Stimulated activated CD4-positive, alpha-beta T cell treated with anti-CD3 and anti-CD28 coated beads, Interleukin-4, amount 100 ng/mL, for 24 hours (primary cell): ENCODE measurements around the gene FFAR2.
"Not testable (repeated sequence)": the region's sequence is repeated elsewhere in the genome, so short reads cannot be mapped to it uniquely, and the experiment has no call there.

Experiments used
- DNase-seq: peaks from one replicate; pipeline ENCODE4 v3.0.0-alpha.2; 2020

Gene FFAR2

DNA sequence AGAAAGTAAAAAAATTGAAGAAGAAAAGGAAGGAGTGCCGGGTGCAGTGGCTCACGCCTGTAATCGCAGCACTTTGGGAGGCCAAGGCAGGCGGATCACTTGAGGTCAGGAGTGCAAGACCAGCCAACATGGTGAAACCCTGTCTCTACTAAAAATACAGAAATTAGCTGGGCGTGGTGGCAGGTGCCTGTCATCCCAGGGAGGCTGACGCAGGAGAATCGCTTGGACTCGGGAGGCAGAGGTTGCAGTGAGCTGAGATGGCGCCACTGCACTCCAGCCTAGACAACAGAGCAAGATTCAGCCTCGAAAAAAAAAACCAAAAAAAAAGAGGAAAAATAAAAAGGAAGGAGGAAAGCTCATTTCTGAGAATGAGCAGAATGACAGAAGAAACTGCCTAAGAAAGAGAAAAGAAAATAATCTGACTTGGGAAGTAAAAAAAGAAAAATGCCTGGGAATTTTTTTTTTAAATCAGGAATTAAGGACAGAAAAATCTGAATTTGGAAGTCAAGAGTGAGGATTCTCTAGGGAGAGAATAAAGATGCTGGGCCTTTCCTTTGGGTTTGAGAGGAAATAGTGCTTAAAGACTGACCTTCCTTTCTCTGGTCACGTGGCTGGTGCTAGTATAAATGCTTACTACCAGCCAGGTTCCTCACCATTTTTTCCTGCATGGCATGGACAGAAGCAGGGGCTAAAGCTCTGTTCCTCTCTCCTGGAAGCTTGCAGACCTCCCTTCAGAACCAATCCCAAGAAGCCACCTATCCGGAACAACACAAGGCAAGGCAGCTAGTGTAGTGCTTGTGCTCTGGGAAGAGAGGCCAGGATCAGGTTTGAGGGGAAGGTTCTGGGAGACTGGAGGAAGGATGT lies at the start of gene FFAR2:
Gene FFAR2 (plus strand): TSS at position 652 of the 864 bp plus-strand sequence. CDS start 1,458 bp downstream, outside the sequence.
- no peak for DNase-seq

- DNase-seq, result no peak
Measured at GRCh38 chr19:35398570-35398969, 49.5 kb upstream of the FFAR2 start.

DNA sequence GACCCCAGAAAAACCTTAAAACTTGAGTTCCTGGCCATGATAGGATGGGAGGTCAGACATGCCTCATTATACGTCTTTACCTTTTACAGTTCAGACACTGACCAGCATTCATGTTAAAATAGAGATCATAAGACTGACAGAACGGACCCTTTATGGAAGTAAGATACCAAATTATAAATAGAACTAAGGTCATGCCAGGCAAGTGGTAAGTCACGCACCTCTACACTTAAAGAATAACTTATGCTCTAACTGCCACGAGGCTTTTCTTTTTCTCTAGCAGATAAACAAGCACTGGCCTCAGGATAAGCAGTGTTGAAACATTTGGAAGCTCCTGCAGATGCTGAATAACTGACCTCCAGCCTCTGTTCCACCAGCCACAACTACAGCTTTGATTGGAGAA lies 48.8 kb upstream of the FFAR2 start:
- DNase-seq, result no peak

GRCh38 chr19:35399948-35400772 lies 47.9 kb upstream of the FFAR2 start:
- DNase-seq, result no peak

DNA sequence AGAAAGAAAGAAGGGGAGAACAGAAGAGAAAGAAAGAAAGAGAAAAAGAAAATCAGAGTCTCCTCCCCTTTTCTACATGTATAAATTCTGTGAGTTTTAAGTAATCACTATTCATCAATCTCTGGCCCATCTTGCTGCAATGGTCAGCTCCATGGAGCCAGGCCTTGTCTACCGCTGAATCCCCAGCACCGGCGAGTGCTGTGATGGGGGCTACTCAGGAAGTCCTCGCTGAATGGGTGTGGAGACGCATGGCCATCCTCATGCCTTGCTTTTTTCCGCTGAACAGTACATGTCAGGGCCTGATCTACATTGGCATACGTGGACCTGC lies 47.3 kb upstream of the FFAR2 start:
- no peak for DNase-seq

- DNase-seq, result not testable (repeated sequence)
Measured at GRCh38 chr19:35401416-35401815, 46.6 kb upstream of the FFAR2 start.

DNA sequence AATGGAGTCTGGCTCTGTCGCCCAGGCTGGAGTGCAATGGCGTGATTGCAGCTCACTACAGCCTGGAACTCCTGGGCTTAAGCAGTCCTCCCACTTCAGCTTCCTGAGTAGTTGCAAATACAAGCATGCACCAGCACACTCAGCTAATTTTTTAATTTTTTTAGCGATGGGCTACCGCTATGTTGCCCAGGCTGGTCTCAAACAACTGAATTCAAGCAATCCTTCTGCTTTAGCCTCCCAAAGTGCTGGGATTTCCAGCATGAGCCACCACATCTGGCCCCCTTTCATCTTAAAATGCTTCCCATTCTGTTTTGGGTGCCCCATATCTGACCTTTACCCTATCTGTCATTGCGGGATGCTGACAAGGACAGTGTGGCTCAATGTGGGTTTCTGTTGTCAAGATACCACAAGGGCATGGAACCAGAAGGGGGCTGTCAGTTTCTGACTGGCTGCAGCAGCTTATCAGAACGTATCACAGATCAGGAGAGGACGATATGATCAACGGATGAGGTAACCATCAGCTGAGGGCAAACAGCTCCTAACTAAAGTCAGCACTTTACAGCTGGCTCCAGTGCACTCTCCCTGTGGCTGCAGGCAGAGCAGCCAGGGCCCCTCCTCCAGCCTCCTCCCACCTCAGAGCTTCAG lies 44.8 kb upstream of the FFAR2 start:
- DNase-seq, result peak; percentile 6

DNA sequence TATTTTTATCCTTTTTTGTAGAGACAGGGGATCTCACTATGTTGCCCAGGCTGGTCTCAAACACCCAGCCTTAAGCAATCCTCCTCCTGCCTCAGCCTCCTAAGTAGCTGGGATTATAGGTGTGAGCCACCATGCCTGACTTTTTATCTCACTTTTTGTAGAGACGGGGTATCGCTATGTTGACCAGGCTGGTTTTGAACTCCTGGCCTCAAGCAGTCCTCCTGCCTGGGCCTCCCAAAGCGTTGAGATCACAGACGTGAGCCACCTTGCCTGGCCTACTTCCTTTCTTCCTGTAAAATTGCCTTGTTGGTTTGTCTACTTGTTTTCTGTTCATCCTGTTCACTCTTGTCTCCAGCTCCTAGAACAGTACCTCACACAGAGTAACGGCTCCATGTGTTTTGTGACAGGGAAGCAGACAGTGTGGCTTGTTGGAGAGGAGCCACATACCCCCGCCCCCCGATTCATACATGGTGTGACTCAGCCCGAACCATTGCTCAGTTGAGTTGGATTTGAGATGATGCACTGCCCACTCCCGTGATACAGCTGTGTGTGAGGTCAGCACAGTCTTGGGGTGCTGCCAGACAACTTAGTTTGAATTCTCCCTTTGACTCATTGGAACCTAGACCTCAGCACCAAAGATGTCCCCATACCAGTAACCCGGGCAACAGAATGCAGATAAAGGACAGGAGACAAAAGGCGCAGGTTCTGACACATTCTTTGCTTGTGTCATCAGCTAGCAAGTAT lies 43.0 kb upstream of the FFAR2 start:
- peak; percentile 36 for DNase-seq

DNA sequence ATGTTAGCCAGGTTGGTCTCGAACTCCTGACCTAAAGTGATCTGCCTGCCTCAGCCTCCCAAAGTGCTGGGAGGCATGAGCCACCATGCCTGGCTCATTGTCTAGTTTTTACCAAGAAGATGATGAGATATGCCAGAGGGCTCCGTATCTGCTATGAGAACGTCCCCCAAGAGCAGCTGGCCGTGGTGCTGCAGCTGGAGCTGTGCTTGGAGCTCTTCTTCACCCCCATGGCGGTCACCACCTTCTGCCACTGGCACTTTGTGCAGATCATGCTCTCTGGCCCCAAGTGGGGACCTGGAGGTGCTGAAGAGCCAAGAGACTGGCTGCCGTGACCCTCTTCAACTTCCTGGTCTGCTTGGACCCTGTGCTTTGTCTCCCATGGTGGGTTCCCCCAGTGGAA lies 40.4 kb upstream of the FFAR2 start:
- DNase-seq, result no peak

- DNase-seq, result no peak
Measured at GRCh38 chr19:35408284-35409171, 39.5 kb upstream of the FFAR2 start.

GRCh38 chr19:35409191-35409590 lies 38.9 kb upstream of the FFAR2 start:
- DNase-seq, result no peak

- DNase-seq, result no peak
Measured at GRCh38 chr19:35410487-35410886, 37.6 kb upstream of the FFAR2 start.

GRCh38 chr19:35414442-35414841 lies 33.6 kb upstream of the FFAR2 start:
- no peak for DNase-seq

GRCh38 chr19:35416331-35416730 lies 31.7 kb upstream of the FFAR2 start:
- DNase-seq, result no peak

DNA sequence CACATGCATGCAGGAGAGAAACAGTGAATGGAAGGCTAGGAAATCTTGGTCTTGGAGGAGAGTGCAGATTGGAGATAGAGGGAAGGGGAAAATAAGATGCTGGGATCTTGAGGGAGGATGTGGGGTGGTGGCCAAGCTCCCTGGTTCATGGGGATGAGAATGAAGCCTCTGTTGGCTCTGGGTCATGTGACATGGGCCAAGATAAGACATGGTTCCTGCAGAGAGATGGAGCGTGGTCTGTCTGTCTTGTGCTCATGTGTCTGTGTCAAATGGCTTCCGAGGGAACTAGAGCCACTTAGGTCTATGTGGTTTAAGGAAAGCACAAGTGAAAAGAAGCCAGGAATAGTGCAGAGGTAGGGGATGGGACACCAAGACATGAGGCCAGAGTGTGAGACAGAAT lies 30.8 kb upstream of the FFAR2 start:
- no peak for DNase-seq

DNA sequence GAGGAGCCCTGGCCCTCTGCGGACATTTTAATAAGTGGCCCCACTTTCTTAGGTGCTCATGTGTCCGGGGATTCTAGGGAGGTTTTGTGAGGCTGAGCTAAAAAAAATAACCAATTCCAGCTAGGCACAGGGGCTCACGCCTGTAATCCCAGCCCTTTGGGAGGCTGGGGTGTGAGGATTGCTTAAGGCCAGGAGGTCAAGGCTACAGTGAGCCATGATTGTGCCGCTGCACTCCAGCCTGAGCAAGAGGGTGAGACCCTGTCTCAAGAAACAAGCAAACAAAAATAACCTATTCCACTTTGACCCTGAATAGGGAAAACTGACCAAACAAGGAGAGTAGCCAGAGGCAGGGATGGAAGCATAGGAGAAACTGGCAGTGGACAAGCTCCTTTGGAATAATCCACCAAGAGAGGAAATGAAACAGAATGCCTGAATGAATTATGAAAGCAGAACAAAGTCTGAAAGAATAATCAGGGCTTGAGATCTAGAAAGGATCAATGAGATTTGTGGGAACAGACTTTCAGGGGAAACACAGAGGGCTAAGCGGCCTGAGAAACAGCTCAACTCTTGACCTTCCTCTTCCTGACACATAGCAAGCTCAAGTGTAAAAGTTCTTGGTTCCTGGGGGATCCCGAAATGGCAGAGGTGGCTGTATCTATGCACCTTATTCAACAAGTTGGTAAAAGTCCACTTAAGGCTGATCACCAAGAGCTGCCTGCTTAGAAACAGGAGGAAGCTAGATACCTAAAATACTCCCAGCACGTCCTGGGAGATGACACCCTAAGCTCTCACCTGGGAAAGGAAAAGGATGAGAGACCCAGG lies 30.1 kb upstream of the FFAR2 start:
- no peak for DNase-seq

GRCh38 chr19:35419046-35419445 lies 29.0 kb upstream of the FFAR2 start:
- DNase-seq, result no peak

DNA sequence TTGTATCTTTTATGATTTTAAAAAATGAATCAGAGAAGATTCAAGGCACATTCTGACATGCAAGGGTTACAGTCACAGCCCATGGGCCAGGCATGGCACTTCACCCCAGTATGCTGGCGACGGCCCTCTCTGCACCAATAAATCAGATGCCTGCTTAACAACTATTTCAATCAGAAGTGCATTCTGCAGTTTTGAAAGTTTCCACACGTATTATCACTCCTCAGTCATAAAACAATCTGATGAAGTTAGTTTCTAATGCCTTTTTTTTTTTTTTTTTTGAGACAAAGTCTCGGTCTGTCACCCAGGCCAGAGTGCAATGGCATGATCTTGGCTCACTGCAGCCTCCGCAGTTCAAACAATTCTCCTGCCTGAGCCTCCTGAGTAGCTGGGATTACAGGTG lies 28.3 kb upstream of the FFAR2 start:
- no peak for DNase-seq

DNA sequence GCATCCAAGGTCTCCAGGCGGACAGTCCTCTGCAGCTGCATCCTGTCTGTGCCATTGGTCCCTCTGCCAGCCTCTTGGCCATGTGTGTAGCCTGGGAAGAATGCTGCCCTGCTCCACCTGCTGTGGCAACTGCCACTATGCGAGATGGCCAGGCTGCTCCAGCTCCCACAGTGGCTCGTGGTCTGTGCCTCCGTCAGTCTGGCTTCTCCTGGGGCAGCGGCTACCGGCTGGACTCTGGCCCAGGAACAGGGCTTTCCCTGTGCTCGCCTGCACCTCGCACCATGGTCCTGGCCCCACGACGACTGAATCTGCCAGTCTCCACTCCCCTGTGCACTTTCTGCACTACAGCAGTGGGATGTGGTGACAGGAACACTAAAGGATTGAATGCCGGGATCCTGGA lies 26.7 kb upstream of the FFAR2 start:
- DNase-seq, result no peak

GRCh38 chr19:35423406-35423805 lies 24.7 kb upstream of the FFAR2 start:
- DNase-seq, result not testable (repeated sequence)

DNA sequence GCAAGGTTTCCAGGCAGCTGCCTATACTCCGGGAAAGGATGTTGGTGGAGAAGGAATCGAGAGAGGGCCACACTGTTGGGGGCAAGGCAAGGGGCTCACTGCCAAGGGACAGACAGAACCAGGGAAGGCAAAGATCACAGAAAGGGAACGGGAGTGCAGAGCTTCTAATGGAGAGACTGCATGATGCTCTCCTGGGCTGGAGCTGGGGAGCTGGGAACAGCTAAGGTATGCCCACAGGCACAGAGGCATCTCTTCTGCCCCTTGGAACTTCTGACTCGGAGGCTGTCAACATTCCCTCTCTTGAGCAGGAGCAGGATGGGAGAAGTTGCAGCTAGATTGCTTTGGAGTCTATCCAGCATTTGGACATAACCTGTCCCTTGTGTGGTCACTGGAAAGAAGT lies 22.4 kb upstream of the FFAR2 start:
- no peak for DNase-seq
